B cell (primary cell): ENCODE results near the gene DPP9. TPM values are rescaled to one million over a fixed set of nuclear protein-coding genes. Genes with fewer than 3 reads are reported as not detected.

ENCODE experiments used
- ATAC-seq: fragments of 200-7000 bp; cut with Tn5 transposase; one replicate; pipeline ENCODE4 v1.10.0; 2021; ENCODE audit warnings: low read depth, mild to moderate bottlenecking, moderate number of reproducible peaks, moderate library complexity
- CTCF ChIA-PET: fragments of 350-600 bp; sonication (Branson Sonifier 250); formaldehyde crosslinking; loops from one replicate; lab custom pipeline; 2021; ENCODE audit warnings: antibody characterized with exemption, inconsistent platforms; lab: Charles Lee
- POLR2A ChIA-PET: fragments of 350-600 bp; sonication (Branson Sonifier 250); formaldehyde crosslinking; loops from one replicate; lab custom pipeline; 2021; ENCODE audit warnings: antibody characterized with exemption; lab: Charles Lee
- DNase-seq: peaks from one replicate; pipeline ENCODE4 v3.0.0; 2013
- H2AFZ ChIP-seq: 2 replicates; pipeline ENCODE4 v1.6.1; 2012; ENCODE audit warnings: mild to moderate bottlenecking, low read depth, low read length; ENCODE audit not compliant: insufficient read depth, poor library complexity, severe bottlenecking
- H3K27ac ChIP-seq, 2 donors: 1 replicate in 1 of 2; 2 replicates in 1 of 2; pipeline ENCODE4 v1.5.1; 2012 to 2013; ENCODE audit warnings: low read length in 2 of 2, mild to moderate bottlenecking in 2 of 2, moderate library complexity in 1 of 2
- H3K27me3 ChIP-seq, 4 experiments: fragments of 200-600 bp in 1 of 4; sonication (generic) in 1 of 4; replicated peaks in 1 of 4; 1 replicate in 2 of 4; 2 replicates in 2 of 4; pipeline versions ENCODE4 v1.6.1 to v1.7.0; 2013 to 2016; ENCODE audit warnings: low read length in 3 of 4, mild to moderate bottlenecking in 2 of 4, mixed read lengths in 1 of 4, moderate library complexity in 1 of 4; ENCODE audit not compliant: insufficient read depth in 4 of 4, control insufficient read depth in 3 of 4; ENCODE audit errors: control extremely low read depth in 1 of 4
- H3K36me3 ChIP-seq, 2 experiments: replicated peaks in 1 of 2; 1 replicate in 1 of 2; 2 replicates in 1 of 2; pipeline versions ENCODE4 v1.6.1 to v1.7.1; 2013; ENCODE audit warnings: low read length in 1 of 2; ENCODE audit not compliant: insufficient read depth in 2 of 2, control insufficient read depth in 1 of 2; ENCODE audit errors: control extremely low read depth in 1 of 2, extremely low read depth in 1 of 2
- H3K4me1 ChIP-seq, 2 donors: fragments of 200-600 bp in 1 of 2; sonication (generic) in 1 of 2; 1 replicate in 1 of 2; 2 replicates in 1 of 2; pipeline versions ENCODE4 v1.5.1 to v1.6.1; 2013 to 2017; ENCODE audit warnings: low read length in 2 of 2; ENCODE audit not compliant: control insufficient read depth in 2 of 2, insufficient read depth in 2 of 2
- H3K4me2 ChIP-seq: replicated peaks from 2 replicates; pipeline ENCODE3; 2012; ENCODE audit warnings: mild to moderate bottlenecking, low read depth, low read length; ENCODE audit not compliant: poor library complexity, severe bottlenecking
- H3K4me3 ChIP-seq, 5 experiments: fragments of 200-600 bp in 1 of 5; sonication (generic) in 1 of 5; 1 replicate in 3 of 5; 2 replicates in 2 of 5; pipeline versions ENCODE4 v1.5.1 to v1.7.0; 2011 to 2016; ENCODE audit warnings: low read length in 4 of 5, mild to moderate bottlenecking in 4 of 5, low read depth in 2 of 5, control low read depth in 1 of 5, moderate library complexity in 1 of 5; ENCODE audit not compliant: insufficient read depth in 1 of 5; ENCODE audit errors: control extremely low read depth in 1 of 5, extremely low read depth in 1 of 5
- H3K79me2 ChIP-seq: fragments of 200-600 bp; sonication (generic); one replicate; pipeline ENCODE4 v1.6.0; 2016; ENCODE audit warnings: low read length; ENCODE audit not compliant: control insufficient read depth, insufficient read depth
- H3K9ac ChIP-seq: fragments of 200-600 bp; sonication (generic); 2 replicates; pipeline ENCODE4 v1.6.1; 2017; ENCODE audit warnings: mild to moderate bottlenecking, low read length, moderate library complexity
- H3K9me3 ChIP-seq, 3 donors: one replicate each; pipeline versions ENCODE4 v1.6.1 to v1.7.1; 2013; ENCODE audit warnings: low read length in 2 of 3; ENCODE audit not compliant: control insufficient read depth in 2 of 3, insufficient read depth in 1 of 3; ENCODE audit errors: control extremely low read depth in 1 of 3
- H4K20me1 ChIP-seq: 2 replicates; pipeline ENCODE4 v1.6.0; 2012; ENCODE audit warnings: mild to moderate bottlenecking, low read length; ENCODE audit not compliant: insufficient read depth, control insufficient read depth, poor library complexity, severe bottlenecking
- H3K27ac Mint-ChIP-seq: one replicate; pipeline ENCODE4 v1.8.0; 2021; ENCODE audit warnings: mixed read lengths
- H3K27me3 Mint-ChIP-seq: one replicate; pipeline ENCODE4 v1.8.0; 2021; ENCODE audit warnings: mixed read lengths
- H3K4me1 Mint-ChIP-seq: one replicate; pipeline ENCODE4 v1.8.0; 2021; ENCODE audit warnings: mixed read lengths
- H3K4me3 Mint-ChIP-seq: one replicate; pipeline ENCODE4 v1.8.0; 2021; ENCODE audit warnings: mixed read lengths
- H3K9me3 Mint-ChIP-seq: one replicate; pipeline ENCODE4 v1.8.0; 2022; ENCODE audit warnings: mixed read lengths; ENCODE audit not compliant: insufficient read depth
- EZH2 ChIP-seq: IDR thresholded peaks from 2 replicates; pipeline ENCODE4 v1.6.1; 2012; ENCODE audit warnings: borderline replicate concordance, low read depth, mild to moderate bottlenecking, moderate library complexity, low read length; ENCODE audit not compliant: insufficient read depth, poor library complexity, severe bottlenecking
- WGBS: methylation state at CpG from one replicate; pipeline ENCODE4 v1.1.5; 2013; ENCODE audit warnings: missing lambda C conversion rate; ENCODE audit not compliant: insufficient coverage; 5-methylcytosine and 5-hydroxymethylcytosine counted together
- intact Hi-C: fragments of 100-400 bp; cut with micrococcal nuclease; formaldehyde crosslinking; loops from one replicate; pipeline ENCODE4 v1.10.0; 2022
- polyA plus RNA-seq: library from polyadenylated mRNA; depleted of rRNA; stranded (reverse); fragments of >200 nt; gene quantifications from 2 replicates; pipeline ENCODE4 v1.2.3, GENCODE V29; 2012
- total RNA-seq, 2 donors: library from RNA; stranded (reverse); fragments of 120-200 nt in 1 of 2; gene quantifications; 1 replicate in 1 of 2; 2 replicates in 1 of 2; pipeline versions ENCODE4 v1.2.3 to v1.2.4, GENCODE V29; 2013 to 2022
- TF ChIP-seq, protein P1 (sequence below): fragments of 200-600 bp; IDR thresholded peaks from one replicate; pipeline ENCODE4 v1.8.0; 2022; ENCODE audit warnings: antibody characterized with exemption, mild to moderate bottlenecking

Gene DPP9
- total and polyA plus RNA-seq, 2 donors (not counting 1 experiment from before 2014, with no cell fraction given): 47.3 to 109 TPM

DNA sequence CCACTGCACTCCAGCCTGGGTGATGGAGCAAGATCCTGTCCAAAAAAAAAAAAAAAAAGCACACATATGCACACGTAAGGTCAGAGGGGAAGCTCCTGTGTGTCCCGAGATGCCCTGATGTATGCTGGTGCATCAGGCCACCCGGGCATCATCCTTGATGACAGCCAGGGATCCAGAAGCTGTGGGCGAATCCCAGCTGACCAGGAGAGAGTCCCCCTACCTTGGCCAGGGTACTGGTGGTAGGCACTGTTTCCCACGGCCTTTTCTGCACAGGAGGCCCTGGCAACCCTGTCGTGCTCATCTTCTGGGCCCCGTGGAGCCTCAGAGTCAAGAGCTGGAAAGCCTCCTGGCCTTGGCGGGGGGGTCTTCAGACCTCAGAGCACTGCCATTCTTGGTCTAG lies 67.5 kb downstream of the DPP9 start:
- H3K27me3 ChIP-seq: no peaks in the 10 kb centered on the region
- H3K27ac ChIP-seq: no peak overlapping the region
- H3K27me3 Mint-ChIP-seq: no peaks in the 10 kb centered on the region
- H3K4me1 Mint-ChIP-seq: peaks cover 6% of the 10 kb centered on the region
- WGBS: 94% methylated on average over 8 of the region's 8 CpGs
- H3K36me3 ChIP-seq: peaks cover 0 to 49% of the 10 kb centered on the region in 2 experiments
- H2AFZ ChIP-seq: no peak overlapping the region
- H4K20me1 ChIP-seq: peaks cover under 1% of the 10 kb centered on the region
- H3K4me2 ChIP-seq: no peak overlapping the region
- TF ChIP-seq EZH2: no peak
- TF ChIP-seq, protein P1, sequence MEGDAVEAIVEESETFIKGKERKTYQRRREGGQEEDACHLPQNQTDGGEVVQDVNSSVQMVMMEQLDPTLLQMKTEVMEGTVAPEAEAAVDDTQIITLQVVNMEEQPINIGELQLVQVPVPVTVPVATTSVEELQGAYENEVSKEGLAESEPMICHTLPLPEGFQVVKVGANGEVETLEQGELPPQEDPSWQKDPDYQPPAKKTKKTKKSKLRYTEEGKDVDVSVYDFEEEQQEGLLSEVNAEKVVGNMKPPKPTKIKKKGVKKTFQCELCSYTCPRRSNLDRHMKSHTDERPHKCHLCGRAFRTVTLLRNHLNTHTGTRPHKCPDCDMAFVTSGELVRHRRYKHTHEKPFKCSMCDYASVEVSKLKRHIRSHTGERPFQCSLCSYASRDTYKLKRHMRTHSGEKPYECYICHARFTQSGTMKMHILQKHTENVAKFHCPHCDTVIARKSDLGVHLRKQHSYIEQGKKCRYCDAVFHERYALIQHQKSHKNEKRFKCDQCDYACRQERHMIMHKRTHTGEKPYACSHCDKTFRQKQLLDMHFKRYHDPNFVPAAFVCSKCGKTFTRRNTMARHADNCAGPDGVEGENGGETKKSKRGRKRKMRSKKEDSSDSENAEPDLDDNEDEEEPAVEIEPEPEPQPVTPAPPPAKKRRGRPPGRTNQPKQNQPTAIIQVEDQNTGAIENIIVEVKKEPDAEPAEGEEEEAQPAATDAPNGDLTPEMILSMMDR: no peak
- H3K4me3 Mint-ChIP-seq: no peak overlapping the region
- intact Hi-C loops: no loop called here
- no peaks in the 10 kb centered on the region for H3K79me2 ChIP-seq
- no peaks in the 10 kb centered on the region for H3K9me3 Mint-ChIP-seq
- ATAC-seq (no peak), DNase-seq (no peak)
- H3K4me3 ChIP-seq: no peak overlapping the region
- H3K27ac Mint-ChIP-seq: no peak overlapping the region
- H3K9me3 ChIP-seq: no peaks in the 10 kb centered on the region
- no peak overlapping the region for H3K9ac ChIP-seq
- POLR2A ChIA-PET: interaction anchor here (0.7 kb wide), 1 partner anchor 817 kb away, joined by 7 read pairs; no protein-coding TSS in a partner anchor
- CTCF ChIA-PET: interaction anchor here (3.1 kb wide), 1 partner anchor 20 kb away, joined by 10 read pairs; no protein-coding TSS in a partner anchor
- no peaks in the 10 kb centered on the region for H3K4me1 ChIP-seq

GRCh38 chr19:4654437-4655361 lies 68.9 kb downstream of the DPP9 start:
- Histone ChIP-seq H3K27ac (no peak overlapping the region), H3K36me3 (peaks cover 0 to 40% of the 10 kb centered on the region in 2 experiments), H4K20me1 (peaks cover 6% of the 10 kb centered on the region), H3K9ac (no peak overlapping the region), H3K27me3 (no peaks in the 10 kb centered on the region), H3K79me2 (peaks cover 10% of the 10 kb centered on the region), H3K4me2 (no peak overlapping the region), H2AFZ (no peak overlapping the region), H3K9me3 (no peaks in the 10 kb centered on the region), H3K4me1 (no peaks in the 10 kb centered on the region), H3K4me3 (no peak overlapping the region)
- POLR2A ChIA-PET: no interaction called here
- H3K4me1 Mint-ChIP-seq: peaks cover 6% of the 10 kb centered on the region
- no peak for TF ChIP-seq EZH2
- TF ChIP-seq, protein P1: no peak
- no peak for DNase-seq
- H3K27ac Mint-ChIP-seq: peak overlapping the region; percentile 44
- ATAC-seq: no peak
- CTCF ChIA-PET: no interaction called here
- no peak overlapping the region for H3K4me3 Mint-ChIP-seq
- intact Hi-C loops: no loop called here
- H3K9me3 Mint-ChIP-seq: no peaks in the 10 kb centered on the region
- WGBS: 89% methylated on average over 24 of the region's 27 CpGs
- H3K27me3 Mint-ChIP-seq: no peaks in the 10 kb centered on the region
